Osteoblast (primary cell): ENCODE data around the gene COBL. TPM values are rescaled to one million over a fixed set of nuclear protein-coding genes. Genes with fewer than 3 reads are reported as not detected.

Experiments
- DNase-seq: peaks from one replicate; pipeline ENCODE4 v3.0.0; 2011; ENCODE audit warnings: low spot score, mixed read lengths; ENCODE audit not compliant: insufficient read length; ENCODE audit errors: missing footprints
- H2AFZ ChIP-seq: 2 replicates; pipeline ENCODE4 v1.6.0; 2011; ENCODE audit warnings: mild to moderate bottlenecking, low read length
- H3K27ac ChIP-seq: 2 replicates; pipeline ENCODE4 v1.5.1; 2011; ENCODE audit warnings: mild to moderate bottlenecking, low read depth, low read length, moderate library complexity
- H3K27me3 ChIP-seq: 2 replicates; pipeline ENCODE4 v1.6.0; 2012; ENCODE audit warnings: mild to moderate bottlenecking, control low read depth, inconsistent platforms, low read length, moderate library complexity; ENCODE audit not compliant: insufficient read depth
- H3K36me3 ChIP-seq: 2 replicates; pipeline ENCODE4 v1.5.1; 2011; ENCODE audit warnings: mild to moderate bottlenecking, low read length, control low read depth, moderate library complexity; ENCODE audit not compliant: insufficient read depth
- H3K4me1 ChIP-seq: 2 replicates; pipeline ENCODE4 v1.5.1; 2011; ENCODE audit warnings: mild to moderate bottlenecking, low read length, control low read depth, moderate library complexity; ENCODE audit not compliant: insufficient read depth
- H3K4me2 ChIP-seq: 2 replicates; pipeline ENCODE4 v1.6.0; 2011; ENCODE audit warnings: mild to moderate bottlenecking, low read length; ENCODE audit not compliant: insufficient read depth
- H3K4me3 ChIP-seq: fragments of 200-600 bp; sonication (generic); 3 replicates; pipeline ENCODE4 v1.5.1; 2012; ENCODE audit warnings: mild to moderate bottlenecking, low read length, inconsistent platforms; ENCODE audit not compliant: insufficient read depth
- H3K79me2 ChIP-seq: 2 replicates; pipeline ENCODE4 v1.6.0; 2012; ENCODE audit warnings: mild to moderate bottlenecking, low read length, control low read depth, inconsistent platforms; ENCODE audit not compliant: insufficient read depth
- H3K9me3 ChIP-seq: 2 replicates; pipeline ENCODE4 v1.5.1; 2011; ENCODE audit warnings: low read depth, low read length, control low read depth
- H4K20me1 ChIP-seq: 2 replicates; pipeline ENCODE4 v1.6.0; 2012; ENCODE audit warnings: mild to moderate bottlenecking, low read length, control low read depth; ENCODE audit not compliant: insufficient read depth
- total RNA-seq: library from RNA; depleted of rRNA; stranded (reverse); fragments of >200 nt; gene quantifications from 2 replicates; pipeline ENCODE4 v1.2.3, GENCODE V29; 2012
- TF ChIP-seq, protein P1 (sequence below): IDR thresholded peaks from 2 replicates; pipeline ENCODE4 v1.5.1; 2011; ENCODE audit warnings: mild to moderate bottlenecking, low read depth, low read length, moderate library complexity; ENCODE audit errors: extremely low read depth

Gene COBL
- total RNA-seq, 1 donor = under 0.01 TPM

DNA sequence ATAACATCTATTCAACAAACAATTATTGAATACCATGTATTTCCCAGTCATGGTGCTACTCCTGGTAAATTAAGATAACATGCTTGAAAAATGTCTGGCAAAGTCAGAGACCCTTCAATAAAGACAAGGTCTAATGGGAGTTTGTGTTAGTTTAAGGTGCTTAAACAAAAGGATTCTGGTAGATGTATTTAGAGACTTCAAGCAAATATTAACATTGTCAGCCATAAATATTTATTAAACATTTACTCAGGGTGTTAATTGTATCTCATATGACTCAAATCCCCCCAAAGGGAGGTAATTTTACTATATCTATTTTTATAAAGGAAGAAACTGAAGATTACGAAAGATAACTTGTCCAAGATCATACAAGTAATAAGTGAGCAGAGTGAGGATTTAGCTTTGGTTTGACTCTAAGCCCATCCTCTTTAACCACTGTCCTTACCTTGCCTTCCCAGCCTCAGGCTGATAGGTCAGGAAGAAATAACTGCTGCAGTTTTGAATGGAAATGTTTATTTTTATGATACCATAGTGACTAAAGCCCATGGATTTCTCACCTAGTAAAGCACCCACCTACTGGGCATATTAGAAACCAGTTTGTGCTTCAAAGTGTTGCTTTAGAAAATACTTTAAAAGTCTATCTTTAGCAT lies 215.4 kb downstream of the COBL start:
- Histone ChIP-seq H3K4me1 (peaks cover 8% of the 10 kb centered on the region), H3K4me2 (no peak overlapping the region), H3K27me3 (peaks cover 17% of the 10 kb centered on the region), H3K9me3 (no peaks in the 10 kb centered on the region), H4K20me1 (no peaks in the 10 kb centered on the region), H3K27ac (no peak overlapping the region), H2AFZ (no peak overlapping the region), H3K36me3 (no peaks in the 10 kb centered on the region), H3K79me2 (no peaks in the 10 kb centered on the region), H3K4me3 (no peak overlapping the region)
- DNase-seq = no peak
- TF ChIP-seq, protein P1, sequence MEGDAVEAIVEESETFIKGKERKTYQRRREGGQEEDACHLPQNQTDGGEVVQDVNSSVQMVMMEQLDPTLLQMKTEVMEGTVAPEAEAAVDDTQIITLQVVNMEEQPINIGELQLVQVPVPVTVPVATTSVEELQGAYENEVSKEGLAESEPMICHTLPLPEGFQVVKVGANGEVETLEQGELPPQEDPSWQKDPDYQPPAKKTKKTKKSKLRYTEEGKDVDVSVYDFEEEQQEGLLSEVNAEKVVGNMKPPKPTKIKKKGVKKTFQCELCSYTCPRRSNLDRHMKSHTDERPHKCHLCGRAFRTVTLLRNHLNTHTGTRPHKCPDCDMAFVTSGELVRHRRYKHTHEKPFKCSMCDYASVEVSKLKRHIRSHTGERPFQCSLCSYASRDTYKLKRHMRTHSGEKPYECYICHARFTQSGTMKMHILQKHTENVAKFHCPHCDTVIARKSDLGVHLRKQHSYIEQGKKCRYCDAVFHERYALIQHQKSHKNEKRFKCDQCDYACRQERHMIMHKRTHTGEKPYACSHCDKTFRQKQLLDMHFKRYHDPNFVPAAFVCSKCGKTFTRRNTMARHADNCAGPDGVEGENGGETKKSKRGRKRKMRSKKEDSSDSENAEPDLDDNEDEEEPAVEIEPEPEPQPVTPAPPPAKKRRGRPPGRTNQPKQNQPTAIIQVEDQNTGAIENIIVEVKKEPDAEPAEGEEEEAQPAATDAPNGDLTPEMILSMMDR = no peak

DNA sequence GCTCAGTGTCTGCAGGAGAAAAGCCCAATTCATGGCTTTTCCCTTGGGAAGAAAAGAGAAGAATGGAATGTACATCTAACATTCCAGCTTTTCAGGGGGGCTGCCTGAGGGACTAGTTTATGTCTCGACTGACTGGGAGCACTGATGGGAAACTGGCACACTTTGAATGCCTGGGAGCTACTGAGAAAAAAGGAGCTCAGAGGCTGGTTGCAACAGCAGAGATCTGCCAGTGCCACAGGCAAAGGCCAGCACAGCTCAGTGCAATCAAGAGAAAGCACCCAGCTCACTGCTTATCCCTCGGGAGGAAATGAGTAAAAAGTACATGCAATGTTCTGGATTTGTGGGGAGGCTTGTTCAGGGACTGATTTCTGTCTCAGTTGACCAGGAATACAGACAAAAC lies 226.2 kb downstream of the COBL start:
- peaks cover 3% of the 10 kb centered on the region for H3K27me3 ChIP-seq
- H3K4me1 ChIP-seq = peaks cover 12% of the 10 kb centered on the region
- H3K9me3 ChIP-seq = no peaks in the 10 kb centered on the region
- no peak for DNase-seq
- H4K20me1 ChIP-seq = no peaks in the 10 kb centered on the region
- TF ChIP-seq, protein P1 = no peak
- H3K4me3 ChIP-seq = no peak overlapping the region
- H2AFZ ChIP-seq = no peak overlapping the region
- no peaks in the 10 kb centered on the region for H3K36me3 ChIP-seq
- no peak overlapping the region for H3K27ac ChIP-seq
- no peak overlapping the region for H3K4me2 ChIP-seq
- no peaks in the 10 kb centered on the region for H3K79me2 ChIP-seq

DNA sequence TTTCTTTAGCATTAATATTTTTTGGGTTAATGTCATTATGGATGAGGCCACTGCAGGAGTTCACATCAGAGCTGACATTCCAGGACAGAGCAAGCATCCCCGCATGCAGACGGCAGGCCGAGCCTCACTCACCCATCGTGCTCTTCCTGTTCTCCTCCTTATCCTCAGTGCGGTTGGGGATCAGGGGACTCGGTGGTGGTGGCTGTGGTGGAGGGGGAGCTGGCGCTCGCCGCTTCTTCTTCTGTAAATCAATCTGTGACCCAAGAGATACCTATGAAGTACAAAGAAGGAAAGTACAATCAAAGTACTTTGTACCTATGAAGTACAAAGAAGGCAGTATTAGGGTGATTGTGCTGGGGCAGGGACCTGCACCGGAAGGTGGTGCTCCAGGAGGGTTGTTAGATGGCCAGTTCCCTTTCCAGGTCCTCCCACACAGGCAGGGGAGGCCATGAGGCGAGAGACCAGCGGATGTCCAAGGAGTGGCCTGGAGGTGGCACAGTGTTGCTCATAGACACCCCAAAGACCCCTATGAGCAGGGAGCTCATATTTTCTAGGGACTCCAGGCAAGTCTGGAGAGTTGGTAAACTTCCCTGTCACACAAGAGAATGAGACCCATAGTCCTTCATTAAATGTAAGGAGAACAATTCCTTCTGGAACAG lies 231.4 kb downstream of the COBL start:
- Histone ChIP-seq H3K4me2 (no peak overlapping the region), H3K79me2 (no peaks in the 10 kb centered on the region), H3K4me1 (peaks cover 4% of the 10 kb centered on the region), H3K36me3 (no peaks in the 10 kb centered on the region), H3K27me3 (peaks cover 30% of the 10 kb centered on the region), H3K27ac (no peak overlapping the region), H4K20me1 (no peaks in the 10 kb centered on the region), H2AFZ (no peak overlapping the region), H3K9me3 (no peaks in the 10 kb centered on the region), H3K4me3 (no peak overlapping the region)
- no peak for DNase-seq
- TF ChIP-seq, protein P1 = no peak

DNA sequence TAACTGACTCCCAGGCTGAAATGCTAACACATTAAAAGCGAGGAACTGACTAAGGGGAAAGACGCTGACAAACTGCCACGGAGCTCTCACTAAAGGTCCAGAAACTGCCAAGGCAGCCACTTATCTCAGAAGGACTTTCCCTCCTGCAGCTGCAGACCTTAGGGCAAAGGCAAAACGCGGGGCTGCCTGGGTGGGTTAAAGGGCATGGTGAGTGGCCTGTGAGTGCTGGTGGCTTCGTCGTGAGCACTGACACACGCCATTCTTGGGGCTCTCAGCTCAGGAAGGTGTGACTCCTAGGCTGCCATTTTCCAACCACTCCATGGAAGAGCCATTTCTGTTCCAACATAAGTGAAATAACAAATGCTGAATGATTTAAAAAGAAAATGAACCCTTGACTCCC lies 232.5 kb downstream of the COBL start:
- H3K4me2 ChIP-seq = no peak overlapping the region
- no peaks in the 10 kb centered on the region for H3K79me2 ChIP-seq
- no peak overlapping the region for H3K4me3 ChIP-seq
- peaks cover 3% of the 10 kb centered on the region for H3K4me1 ChIP-seq
- H3K27ac ChIP-seq = no peak overlapping the region
- DNase-seq = no peak
- no peaks in the 10 kb centered on the region for H3K9me3 ChIP-seq
- no peaks in the 10 kb centered on the region for H4K20me1 ChIP-seq
- H3K27me3 ChIP-seq = peaks cover 33% of the 10 kb centered on the region
- TF ChIP-seq, protein P1 = no peak
- no peak overlapping the region for H2AFZ ChIP-seq
- no peaks in the 10 kb centered on the region for H3K36me3 ChIP-seq
